NCI-H1417 treated with DMSO at 0.1 percent for 48 hours (cell line): ENCODE measurements around the gene ZNF276.
"Not testable (repeated sequence)": the region's sequence is repeated elsewhere in the genome, so short reads cannot be mapped to it uniquely, and the experiment has no call there.

ENCODE experiments used
- DNase-seq: peaks from one replicate; lab custom pipeline; 2025; lab: John Stamatoyannopoulos, UW

ZNF276 gene

DNA sequence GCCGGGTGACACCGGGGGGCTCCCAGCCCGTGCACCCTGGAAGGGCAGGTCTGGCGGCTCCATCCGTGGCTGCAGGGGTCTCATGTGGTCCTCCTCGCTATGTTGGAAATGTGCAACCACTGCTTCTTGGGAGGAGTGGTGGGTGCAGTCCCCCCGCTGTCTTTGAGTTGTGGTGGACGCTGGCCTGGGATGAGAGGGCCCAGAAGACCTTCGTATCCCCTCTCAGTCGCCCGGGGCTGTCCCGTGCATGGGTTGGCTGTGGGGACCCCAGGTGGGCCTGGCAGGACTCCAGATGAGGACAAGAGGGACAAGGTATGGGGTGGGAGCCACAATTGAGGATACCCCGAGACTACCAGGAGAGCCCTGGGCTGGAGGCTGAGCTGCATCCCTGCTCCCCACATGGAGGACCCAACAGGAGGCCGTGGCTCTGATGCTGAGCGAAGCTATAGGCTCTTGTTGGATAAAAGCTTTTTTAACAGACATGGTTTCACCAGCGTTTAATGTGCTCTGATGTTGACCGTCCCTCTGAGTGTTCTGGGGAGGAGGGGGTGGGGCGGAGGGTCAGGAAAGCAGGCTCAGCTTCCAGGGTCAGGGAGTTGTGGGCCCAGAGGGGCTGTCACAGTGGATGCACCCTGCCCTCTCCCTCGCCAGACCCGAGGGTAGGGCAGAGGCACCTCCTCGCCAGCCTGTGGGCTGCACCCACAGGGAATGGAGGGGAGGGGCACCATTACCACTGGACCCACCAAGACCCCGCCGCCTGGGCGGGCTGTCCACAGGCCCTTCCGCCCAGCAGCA is 25.3 kb upstream of the ZNF276 start:
- DNase-seq = no peak

DNA sequence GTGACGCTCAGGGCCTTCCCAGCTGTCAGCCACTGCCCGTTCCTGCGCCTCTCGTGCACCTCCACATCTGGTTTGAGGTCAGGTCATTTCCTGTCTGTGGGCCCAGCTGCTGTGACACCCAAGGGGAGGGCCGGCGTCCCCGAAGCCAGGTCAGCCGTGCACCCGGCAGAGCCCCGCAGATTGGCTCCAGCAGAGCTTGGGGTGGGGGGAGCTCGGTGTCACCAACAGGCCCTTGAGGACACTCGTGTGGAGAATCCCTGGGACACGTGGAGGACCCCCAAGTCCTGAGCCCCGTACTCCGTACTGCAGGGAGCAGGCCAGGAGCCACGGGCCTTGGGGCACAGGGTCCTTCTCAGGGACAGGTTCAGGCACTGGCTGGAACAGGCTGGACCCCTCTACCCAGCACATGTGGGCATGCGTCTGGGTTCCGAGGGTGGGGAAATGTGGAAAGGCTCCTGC is 24.6 kb upstream of the ZNF276 start:
- no peak for DNase-seq

DNA sequence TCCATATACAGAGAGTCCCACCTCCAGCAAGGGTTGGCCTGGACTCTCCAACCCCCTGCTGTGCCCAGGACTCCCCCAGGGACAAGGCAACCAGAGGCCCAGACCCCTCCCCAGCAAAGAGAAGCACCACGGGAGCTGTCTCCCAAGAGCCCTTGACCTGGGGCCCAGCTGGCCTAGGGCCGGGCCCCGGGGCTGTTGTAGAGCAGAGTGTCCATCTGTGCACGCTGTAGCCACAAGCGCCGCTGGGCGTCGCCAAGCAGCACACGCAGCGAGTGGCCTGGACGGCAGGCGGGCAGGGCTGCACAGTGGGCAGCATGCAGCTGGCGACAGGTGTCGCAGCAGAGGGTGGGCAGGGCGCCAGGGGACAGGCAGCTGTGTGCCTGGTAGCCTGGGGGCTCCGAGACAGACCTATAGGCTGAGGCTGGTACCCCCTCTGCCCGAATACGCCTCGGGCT is 24.1 kb upstream of the ZNF276 start:
- DNase-seq = peak; percentile 24

DNA sequence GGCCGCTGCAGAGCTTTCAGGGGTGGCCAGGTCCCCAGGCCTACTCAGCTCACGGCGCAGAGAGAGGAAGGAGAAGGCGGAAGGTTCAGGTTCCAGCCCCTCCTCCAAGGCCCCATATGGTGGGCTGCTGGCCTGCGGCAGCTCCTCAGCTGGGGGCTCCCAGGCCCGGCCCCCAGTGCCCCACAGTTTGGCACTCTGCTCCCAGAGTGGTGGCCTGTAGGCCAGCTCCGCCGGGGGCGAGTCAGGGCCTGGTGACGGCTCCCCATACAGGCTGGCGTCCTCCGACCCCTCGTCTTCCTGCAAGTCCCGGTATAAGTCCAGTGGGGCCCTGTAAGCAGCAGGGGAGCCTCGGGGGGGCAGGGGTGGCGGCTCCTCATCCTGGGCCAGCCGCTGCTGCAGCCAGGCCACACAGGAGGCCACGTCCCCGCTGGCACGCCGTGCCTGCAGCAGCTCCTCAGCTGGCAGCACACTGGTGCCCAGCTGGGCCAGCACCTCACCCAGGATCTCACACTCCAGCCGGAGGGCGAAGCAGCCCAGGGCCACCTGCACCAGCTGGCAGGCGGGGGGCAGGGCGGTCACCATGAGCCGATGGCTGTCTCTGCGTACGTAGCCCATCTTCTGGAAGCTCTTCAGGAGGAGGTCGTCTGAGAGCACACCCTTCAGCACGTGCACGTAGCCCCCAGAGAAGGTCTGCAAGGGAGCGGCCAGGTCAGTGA is 23.6 kb upstream of the ZNF276 start:
- peak; percentile 21 for DNase-seq

DNA sequence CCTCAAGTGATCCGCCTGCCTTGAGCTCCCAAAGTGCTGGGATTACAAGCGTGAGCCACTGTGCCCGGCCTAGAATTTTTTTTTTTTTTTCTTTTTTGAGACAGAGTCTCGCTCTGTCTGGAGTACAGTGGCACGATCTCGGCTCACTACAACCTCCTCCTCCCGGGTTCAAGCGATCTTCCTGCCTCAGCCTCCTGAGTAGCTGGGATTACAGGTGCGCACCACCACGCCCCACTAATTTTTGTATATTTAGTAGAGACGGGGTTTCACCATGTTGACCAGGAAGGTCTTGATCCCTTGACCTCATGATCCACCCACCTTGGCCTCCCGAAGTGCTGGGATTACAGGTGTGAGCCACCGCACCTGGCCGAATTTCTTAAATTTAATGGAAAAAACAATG is 22.6 kb upstream of the ZNF276 start:
- not testable (repeated sequence) for DNase-seq

DNA sequence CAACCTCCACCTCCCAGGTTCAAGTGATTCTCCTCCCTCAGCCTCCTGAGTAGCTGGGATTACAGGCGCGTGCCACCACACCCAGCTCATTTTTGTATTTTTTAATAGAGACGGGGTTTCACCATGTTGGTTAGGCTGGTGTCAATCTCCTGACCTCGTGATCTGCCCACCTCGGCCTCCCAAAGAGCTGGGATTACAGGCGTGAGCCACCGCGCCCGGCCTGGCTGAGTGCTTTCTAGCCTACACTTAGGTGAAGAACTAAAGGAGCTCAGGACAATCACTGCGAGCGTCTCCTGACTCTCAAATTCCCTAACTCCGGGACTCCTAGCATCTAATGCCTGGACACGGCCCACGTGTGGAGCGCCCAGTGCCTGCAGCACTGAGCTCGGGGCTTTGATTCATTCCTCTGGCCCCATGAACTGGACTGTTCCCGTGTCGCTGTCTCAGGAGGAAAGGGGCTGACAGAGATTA is 21.7 kb upstream of the ZNF276 start:
- not testable (repeated sequence) for DNase-seq

DNA sequence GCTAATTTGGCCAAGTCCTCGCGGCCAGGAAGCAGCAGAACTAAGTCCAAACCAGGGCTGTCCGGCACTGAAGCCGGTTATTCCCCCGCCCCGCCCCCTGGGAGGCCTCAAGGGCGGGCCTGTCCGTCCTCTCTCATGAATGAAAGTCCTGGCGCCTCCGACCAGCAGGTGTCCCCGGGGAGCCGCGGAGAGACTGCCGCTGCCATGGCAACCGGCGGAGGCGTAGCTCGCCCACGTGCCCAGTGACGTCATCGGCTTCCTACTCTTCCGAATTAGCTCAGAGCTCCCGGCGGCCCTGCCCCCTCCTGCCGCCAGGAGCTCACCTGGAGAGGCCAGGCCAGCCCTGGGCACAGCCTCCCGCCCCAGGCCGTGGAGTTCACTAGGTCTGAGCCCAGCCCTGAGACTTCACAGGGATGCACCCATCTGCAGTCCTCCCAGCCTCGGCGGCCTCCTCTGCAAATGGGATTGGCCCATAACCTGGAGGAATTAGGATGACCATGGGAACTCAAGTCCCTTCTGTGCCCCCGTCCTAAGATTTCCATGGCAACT is 21.2 kb upstream of the ZNF276 start:
- DNase-seq = peak; percentile 81

DNA sequence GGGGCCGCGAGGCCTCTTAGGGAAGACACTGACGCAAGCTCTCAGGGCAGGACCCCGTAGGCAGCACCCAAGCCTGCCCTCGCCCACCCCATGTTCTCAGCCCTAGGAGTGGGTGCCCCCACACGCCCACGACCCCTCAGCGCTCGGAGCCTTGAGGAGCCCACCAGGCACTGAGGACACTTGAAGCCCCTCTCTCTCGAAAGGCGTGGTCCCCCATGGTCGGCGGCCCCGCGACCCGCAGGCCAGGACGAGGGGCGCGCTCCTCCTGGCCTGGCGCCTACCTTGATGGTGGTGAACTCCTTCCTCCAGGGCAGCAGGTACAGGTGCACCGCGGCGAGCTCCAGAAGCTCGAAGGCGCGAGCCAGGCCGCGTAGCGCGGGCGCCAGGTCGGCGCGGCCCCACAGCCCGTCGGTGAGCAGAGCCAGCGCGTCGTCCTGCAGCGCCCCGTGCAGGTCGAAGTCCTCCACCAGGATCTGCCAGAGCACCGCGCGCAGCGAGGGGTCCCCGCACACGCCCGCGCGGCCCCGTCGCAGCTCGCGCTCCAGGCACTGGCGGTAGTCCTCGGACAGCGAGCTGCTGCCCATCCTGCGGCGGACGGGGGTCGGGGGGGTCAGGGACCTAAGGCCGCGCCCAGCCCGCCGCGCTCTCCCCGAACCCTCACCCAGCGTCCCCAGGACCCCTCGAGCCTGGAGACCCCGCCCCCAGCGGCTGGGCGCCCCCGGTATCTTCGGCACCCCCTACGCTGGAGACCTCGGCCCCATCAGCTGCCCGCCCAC is 20.5 kb upstream of the ZNF276 start:
- no peak for DNase-seq

DNA sequence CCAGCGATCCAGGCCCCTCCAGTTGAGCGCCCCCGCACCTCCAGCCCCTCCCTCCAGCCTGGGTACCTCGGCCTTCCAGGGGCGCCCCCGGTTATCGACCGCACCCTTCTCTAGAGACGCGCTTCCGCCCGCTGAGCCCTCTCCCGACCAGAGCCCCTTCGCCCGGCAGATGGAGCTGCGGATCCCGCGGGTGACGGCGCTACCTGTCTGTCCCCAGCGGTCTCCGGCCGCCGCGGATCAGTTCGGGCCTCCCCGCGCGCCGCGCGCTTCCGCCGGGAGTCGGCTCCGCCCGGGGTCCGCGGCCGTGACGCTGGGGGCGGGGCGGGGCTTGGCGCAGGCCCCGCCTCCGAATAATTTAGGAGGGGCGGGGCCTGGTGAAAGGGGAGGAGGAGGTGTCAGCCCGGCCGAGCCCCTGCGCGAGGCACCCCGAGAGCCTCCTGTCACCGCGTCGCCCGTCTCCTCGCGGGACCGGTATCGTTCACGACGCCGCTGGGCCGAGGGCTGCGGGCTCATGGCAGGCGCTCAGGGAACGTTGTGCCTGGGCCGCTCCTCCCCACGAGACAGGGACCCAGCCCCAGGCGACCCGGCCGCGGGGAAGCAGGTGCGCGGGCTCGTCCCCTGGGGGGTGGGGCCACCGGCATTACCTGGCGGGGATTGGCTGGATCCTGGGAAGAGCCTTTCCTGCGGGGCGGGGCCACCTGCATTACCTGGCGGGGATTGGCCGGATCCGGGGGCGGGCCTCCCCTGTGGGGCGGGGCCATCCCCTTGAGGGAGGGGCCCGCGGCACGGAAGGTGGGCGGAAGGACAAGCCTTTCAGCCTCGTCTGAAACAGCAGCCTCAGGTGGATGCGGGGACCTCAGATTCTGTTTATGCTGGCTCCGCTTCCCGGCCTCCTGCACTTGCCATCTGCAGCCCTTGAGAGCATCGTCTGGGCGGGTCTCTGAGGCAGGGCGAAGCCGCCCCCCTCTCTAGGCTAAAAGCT is 19.6 kb upstream of the ZNF276 start, which contains the start of gene SPATA2L:
Gene SPATA2L, minus strand, starts transcription at position 281 of the 982 bp plus-strand sequence. CDS start 473 bp downstream, outside the sequence.
- peak; percentile 70 for DNase-seq

DNA sequence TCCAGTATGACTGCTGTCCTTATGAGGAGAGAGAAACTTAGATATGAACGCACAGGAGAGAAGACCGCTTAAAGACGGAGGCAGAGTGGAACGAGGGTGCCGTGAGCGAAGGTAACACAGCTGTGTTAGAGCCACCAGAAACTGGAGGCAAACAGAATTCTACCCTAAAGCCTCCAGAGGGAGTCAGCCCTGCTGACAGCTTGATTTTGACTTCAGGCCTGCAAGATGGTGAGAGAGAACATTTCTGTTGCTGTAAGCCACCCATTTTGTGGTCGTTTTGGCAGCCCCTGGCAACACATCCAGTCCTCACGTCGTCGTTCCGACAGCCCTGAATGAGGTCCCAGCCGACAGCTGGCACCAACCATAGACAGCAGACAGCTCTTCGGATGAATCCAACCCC is 17.1 kb upstream of the ZNF276 start:
- DNase-seq = no peak

DNA sequence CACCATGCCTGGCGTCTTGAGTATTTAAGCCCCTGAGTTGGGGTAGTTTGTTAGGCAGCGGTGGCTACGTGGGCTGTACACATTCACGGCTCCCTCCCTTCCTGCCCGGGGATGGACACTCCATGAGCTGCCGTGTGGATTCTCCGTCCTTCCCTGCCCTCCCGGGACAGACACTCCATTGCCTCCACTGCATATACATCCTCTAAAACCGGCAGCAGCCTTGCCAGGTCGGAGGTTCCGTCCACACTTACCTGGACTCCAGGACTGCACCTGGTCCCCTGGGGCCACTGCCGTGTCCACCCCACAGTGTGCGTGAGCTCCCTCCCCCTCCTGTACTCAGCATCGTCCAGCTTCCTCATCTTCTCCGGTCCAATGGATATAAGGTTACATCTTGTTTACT is 16.3 kb upstream of the ZNF276 start:
- no peak for DNase-seq

DNA sequence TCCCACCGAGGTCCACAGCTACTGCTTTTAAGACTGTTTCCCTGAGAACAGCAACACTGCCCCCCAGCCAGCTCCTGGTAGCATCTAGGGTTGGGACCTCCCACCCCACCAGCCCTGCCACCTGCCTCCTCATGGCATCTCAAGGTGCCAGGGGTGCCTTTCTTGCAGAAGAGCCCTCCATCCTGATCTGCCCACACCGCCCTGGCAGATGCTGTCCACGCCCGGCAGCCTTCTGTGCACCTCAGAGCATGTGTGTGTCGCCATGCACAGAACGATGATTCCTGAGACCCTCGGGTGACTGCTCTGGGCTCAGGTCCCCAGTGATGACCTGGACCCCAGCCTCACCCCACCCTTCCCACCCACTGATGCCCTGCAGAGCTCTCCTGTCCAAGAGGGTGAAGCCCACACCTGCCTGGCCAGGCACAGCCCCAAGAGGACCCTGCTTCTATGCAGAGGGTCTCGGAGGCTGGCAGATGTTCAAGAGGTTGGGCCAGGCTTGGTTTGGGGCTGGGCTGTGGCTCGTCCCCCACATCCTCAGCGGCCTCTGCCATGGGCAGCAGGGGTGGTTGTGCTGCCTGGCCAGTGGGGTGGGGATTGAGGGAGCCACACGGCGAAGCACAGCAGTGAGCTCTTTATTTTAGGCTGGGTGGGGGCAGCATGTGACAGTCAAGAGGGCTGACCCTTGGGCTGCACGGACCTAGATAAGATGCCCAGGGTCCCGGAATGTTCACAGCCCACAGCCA is 14.6 kb upstream of the ZNF276 start:
- no peak for DNase-seq

DNA sequence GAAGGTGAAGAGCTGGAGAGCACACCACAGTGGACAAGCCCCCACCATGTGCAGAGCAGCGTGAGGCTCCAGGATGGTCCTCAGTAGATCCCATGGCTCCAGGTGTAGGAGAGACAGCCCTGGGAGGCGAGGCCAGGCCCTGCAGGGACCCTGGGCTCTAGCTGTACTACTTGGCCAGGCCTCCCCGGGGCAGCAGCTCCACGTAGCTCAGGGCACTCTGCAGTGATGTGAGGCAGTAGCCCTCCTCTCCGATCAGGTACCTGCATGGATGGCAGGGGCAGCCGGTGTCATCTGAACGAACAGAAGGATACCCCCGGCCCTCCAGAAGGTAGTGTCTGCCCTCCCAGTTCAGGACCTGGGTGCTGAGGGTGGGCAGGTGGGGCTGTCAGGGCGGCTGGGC is 13.6 kb upstream of the ZNF276 start:
- DNase-seq = no peak

DNA sequence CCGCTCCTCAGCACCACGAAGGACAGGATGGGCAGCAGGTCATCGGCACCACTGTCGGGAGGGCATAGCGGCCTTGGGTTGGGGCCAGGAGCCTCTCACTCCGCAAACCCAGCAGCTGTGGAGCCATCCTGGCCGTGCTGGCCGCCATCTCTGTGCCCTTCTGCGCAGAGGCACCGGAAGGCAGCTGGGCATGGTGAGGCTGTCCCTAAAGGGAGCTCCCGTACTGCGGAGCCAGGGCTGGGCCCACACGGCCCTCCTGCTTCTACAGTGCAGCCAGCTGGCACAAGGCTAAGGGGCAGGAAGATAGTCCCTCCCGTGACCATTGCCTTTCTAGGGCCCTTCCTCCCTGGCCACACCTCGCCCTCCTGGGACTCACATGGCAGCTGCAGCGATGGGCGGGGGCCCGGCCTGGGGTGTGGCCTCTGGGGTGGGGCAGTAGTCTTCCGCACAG is 12.8 kb upstream of the ZNF276 start:
- DNase-seq = no peak

DNA sequence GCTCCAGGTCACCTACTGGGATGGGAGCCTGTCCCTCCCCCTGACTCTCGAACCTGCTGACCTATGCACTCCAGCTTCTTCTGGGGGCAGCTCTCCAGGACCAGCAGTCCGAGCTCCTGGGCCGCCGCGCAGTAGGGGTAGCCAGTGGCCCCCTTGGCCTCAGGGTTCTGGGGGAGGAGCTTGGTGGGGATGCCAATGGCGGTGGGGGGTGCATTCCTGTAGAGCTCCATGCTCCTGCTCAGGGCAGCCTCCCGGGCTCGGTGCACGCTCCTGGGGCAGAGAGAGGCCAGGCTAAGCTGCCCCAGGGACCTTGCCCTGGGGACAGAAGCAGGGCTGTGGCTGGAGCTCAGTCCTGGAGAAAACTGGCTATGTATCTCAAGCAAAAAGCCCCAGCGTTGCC is 12.2 kb upstream of the ZNF276 start:
- no peak for DNase-seq

DNA sequence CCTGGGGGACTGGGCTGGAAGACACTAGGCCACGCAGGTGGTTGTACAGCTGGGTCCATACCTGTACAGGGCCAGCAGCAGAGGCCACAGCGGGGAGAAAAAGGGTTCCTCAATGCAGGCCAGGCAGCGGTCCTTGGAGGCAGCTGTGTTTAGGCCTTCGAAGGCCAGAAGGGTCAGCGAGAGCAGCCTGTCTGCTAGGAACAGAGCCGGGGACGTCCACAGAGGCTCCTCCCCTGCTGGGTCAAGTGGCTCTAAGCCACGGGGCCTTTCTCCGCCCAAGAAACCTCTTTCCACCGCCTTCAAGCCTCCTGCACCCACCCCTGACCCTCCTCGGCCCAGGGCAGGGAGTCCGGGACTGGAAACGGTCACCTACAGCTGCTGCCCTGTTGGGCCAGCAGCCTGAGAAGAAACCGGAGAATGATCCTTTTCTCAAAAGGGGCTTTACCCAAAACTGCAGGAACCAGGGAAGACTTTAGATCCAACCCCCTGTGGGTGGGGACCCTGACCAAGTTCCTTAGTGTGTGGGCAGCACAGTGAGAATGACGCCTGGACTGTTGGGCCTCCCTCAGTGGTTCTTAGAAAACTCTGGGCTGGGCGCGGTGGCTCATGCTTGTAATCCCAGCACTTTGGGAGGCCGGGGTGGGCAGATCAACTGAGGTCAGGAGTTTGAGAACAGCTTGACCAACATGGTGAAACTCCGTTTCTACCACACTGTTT is 11.5 kb upstream of the ZNF276 start:
- no peak for DNase-seq

DNA sequence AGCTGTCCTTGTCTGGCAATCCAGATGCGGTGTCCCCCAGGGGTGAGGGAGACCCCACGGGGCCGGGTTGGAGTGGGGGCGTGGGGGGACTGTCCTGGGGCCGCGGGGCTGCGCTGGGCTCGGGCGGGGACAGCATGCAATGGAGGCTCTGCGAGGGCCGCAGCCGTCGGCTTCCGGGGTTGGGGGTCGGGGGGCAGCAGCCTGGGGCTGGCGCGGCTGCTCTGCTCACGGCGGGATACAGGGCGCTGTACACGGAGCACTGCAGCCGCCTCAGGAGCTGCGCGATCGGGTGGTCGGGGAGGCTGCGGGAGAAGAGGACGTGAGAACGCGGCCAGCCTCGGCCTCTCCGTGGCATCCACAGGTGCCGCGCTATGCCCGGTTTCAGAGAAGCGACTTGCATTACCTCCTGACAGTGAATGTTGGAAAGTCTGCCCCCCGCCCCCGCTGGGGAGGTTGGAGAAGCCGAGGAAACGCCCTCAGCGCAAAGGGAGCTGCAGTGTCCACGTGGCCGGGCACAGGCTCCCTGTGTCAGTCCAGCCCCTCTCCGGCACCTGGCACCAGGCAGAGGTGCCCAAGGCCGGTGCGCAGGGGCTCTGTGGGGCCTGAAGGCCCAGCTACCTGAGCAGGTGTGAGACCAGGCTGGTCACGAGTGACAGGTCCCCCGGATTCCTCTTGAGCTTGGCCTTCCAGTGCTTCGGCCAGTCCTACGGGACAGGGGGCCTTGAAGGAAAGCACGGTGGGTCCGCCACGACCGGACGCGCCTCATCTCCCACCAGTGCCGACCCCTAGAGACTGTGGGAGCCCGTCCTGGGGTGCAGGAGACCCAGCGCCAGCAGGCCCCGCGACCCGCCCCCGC is 10.4 kb upstream of the ZNF276 start:
- no peak for DNase-seq

DNA sequence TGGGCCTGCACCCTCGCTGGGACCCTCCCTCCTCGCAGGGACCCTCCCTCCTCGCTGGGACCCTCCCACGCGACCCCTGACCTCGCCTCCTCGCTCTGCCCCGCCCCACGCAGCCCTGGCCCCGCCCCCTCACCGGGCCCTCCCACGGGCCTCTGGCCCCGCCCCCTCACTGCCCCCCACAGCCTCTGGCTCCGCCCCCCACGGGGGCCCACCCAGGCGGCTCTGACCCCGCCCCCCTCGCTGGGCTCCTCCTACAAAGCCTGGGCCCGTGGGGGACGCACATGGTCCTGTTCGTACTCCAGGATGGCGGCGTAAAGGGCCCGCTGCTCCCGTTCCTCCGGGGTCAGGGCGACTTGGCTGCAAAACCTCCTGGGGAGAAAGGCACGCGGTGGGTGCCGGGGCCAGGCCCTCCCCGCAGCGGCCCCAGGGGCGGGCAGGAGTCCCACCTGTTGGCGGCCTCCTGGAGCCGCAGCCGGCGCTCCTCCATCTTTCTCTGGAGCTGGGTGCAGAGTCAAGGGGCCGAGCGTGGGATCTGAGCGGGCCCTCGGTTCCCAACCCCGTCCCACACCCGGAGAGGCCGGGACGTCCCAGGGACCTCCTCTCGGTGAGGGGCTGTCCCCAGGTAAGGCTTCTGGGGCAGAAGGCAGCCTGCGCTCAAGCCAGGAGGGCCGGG is 9.6 kb upstream of the ZNF276 start:
- no peak for DNase-seq
